HUES48 (cell line): ENCODE measurements around the gene MTHFSD.

ENCODE experiments used
- H3K27ac ChIP-seq: one replicate; pipeline ENCODE4 v1.7.0; 2013; ENCODE audit warnings: low read depth, low read length, inconsistent platforms
- H3K27me3 ChIP-seq: 2 replicates; pipeline ENCODE4 v1.6.1; 2013; ENCODE audit warnings: mild to moderate bottlenecking, low read length; ENCODE audit not compliant: control insufficient read depth, insufficient read depth
- H3K36me3 ChIP-seq: 2 replicates; pipeline ENCODE4 v1.6.1; 2013; ENCODE audit warnings: low read length; ENCODE audit not compliant: control insufficient read depth, insufficient read depth
- H3K4me1 ChIP-seq: 2 replicates; pipeline ENCODE4 v1.6.1; 2013; ENCODE audit warnings: mild to moderate bottlenecking, low read length; ENCODE audit not compliant: control insufficient read depth, insufficient read depth
- H3K4me3 ChIP-seq: 2 replicates; pipeline ENCODE4 v1.5.1; 2013; ENCODE audit warnings: mild to moderate bottlenecking, low read depth, low read length
- H3K9ac ChIP-seq: 2 replicates; pipeline ENCODE4 v1.6.1; 2013; ENCODE audit warnings: mild to moderate bottlenecking, low read depth, low read length, moderate library complexity
- H3K9me3 ChIP-seq: 2 replicates; pipeline ENCODE4 v1.6.1; 2013; ENCODE audit warnings: low read length; ENCODE audit not compliant: control insufficient read depth, insufficient read depth

MTHFSD gene

GRCh38 chr16:86508028-86508946, 46.7 kb downstream of the MTHFSD start:
- Histone ChIP-seq H3K4me1 (peaks cover 16% of the 10 kb centered on the region; the same call in 1 of the 2 replicates), H3K36me3 (no peaks in the 10 kb centered on the region), H3K9ac (no peak overlapping the region), H3K27me3 (peaks cover 100% of the 10 kb centered on the region), H3K27ac (no peak overlapping the region), H3K4me3 (peak overlapping the region; percentile 38), H3K9me3 (no peaks in the 10 kb centered on the region; the same call in 1 of the 2 replicates)

GRCh38 chr16:86507173-86508027, 47.6 kb downstream of the MTHFSD start:
- Histone ChIP-seq H3K4me1 (peaks cover 12% of the 10 kb centered on the region; the same call in 1 of the 2 replicates), H3K4me3 (0 out of 2 replicates have a peak overlapping the region, but pooled peaks have one; percentile 38), H3K9me3 (no peaks in the 10 kb centered on the region; the same call in 1 of the 2 replicates), H3K9ac (no peak overlapping the region), H3K27ac (no peak overlapping the region), H3K27me3 (peaks cover 100% of the 10 kb centered on the region), H3K36me3 (no peaks in the 10 kb centered on the region)

DNA sequence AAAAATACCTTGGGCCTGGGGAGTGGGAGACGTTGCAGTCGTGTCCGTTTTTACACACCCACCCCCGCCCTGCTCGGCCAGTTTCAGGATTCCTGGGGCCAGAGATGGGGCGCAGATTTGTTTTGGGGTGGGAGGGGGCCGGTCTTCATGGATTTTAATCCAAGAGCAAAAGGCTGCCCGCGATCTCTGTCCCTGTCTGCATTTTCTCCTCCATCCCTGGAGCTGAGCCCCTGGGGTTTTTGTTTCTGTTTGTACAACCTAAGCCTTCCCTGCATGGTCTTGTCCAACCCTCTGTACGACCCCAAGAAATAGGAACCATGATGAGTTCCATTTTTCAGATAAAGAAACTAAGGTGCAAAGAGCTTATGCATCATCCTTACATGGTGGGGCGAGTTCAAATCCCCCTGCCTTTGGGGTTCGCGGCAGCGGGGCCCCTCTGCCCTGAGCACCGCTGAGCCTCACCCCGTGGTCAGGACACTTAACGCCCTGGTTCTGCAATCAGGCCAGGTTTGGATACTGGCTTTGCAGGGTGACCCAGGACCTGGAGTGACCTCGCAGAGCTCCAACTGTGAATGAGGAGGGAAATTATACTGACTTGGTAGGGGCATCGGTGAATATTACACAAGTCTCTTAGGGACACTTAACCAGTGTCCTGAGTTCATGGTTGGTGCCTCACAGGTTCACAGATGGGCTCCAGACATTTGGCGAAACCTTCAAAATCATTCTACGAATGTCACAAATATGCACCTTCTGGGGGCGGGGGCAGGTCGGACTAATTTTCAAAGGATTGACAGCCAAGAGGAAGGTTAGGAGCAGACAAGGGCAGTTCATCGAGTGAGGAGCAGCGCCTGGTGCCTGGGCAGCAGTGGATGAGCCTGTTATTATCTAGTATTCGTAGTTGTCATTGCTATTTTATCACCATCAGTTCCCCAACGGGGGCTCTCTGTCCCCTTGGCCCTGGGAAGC, 48.9 kb downstream of the MTHFSD start:
- H3K9me3 ChIP-seq, result no peaks in the 10 kb centered on the region; the same call in 1 of the 2 replicates
- peaks cover 12% of the 10 kb centered on the region; the same call in 1 of the 2 replicates for H3K4me1 ChIP-seq
- H3K4me3 ChIP-seq, result no peak overlapping the region
- H3K27me3 ChIP-seq, result peaks cover 100% of the 10 kb centered on the region
- no peak overlapping the region for H3K27ac ChIP-seq
- no peaks in the 10 kb centered on the region for H3K36me3 ChIP-seq
- no peak overlapping the region for H3K9ac ChIP-seq

DNA sequence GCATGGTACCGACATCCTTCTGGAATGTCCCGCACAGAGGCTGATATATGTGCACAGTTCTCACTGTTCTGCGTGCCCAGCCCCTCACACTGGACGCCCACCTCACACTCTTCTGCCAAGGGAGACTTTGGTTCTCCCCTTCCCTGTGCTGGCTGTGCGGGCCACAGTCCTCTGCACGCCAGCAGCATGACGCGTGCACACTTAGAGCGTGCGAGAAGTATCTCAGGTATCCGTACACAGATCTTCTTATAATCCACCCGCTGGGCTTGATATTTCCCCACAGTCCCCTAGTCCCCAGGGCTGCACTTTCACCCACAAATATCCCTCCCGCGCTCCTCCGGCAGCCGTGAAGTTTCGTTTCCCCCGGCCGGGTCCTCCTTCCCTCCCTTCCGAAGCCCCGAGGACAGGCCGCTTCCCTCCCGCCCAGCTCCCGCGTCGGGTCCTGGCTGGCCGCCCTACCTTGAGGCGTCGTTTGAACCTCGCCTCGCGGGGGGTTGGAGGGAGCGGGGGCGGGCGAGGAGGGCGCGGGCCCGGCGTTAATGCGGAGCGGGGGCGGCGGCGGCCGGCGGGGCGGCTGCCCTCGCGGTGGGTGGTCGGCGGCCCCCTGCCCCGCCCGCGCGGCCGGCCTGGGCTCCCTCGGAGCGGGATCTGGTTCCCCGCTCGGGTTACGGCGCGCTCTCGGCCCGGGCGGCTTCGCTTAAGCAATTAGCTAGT, 49.7 kb downstream of the MTHFSD start:
- Histone ChIP-seq H3K27ac (no peak overlapping the region), H3K9ac (no peak overlapping the region), H3K4me3 (no peak overlapping the region), H3K9me3 (no peaks in the 10 kb centered on the region; the same call in 1 of the 2 replicates), H3K36me3 (no peaks in the 10 kb centered on the region), H3K27me3 (peaks cover 100% of the 10 kb centered on the region), H3K4me1 (peaks cover 10% of the 10 kb centered on the region; the same call in 1 of the 2 replicates)

DNA sequence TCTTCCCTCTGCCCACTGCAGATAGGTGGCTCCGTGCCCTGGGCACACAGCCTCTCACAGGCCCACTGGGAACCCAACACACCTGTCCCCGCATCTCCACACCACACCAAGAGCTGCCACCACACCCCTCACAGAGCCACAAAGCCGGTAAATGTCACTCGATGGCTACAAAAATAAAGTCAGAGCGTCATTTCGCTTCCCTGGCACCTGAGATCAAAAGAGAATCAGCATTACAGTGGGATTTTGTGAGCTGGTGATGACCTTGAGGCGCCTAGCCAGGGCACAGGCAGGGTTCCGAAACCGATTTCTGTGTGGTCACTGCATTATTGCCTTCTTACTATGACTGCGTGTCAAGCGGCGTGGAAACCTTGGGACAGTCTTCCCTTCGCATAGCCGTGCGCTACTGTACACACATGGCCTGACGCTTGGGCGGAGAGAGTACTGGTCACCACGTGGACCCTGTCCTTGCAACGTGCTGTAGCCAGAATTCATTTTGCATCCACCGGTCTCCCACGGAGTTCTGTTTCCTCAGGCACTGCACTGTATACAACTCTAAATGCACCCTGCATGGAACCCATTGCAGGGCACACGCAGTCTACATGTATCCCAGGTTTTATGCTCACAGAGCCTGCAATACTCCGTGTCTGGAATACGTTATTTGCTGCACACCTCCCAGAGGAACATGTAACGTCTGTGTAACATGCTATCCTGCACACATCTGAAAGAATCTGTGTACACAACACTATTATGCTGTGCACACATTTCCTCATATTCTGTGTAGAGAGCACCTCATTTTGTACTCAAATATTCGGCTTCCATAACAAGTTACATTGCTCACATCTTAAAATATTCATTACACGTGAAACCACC, 50.5 kb downstream of the MTHFSD start:
- H3K4me3 ChIP-seq, result no peak overlapping the region
- peaks cover 18% of the 10 kb centered on the region; the same call in 1 of the 2 replicates for H3K4me1 ChIP-seq
- H3K9ac ChIP-seq, result no peak overlapping the region
- no peaks in the 10 kb centered on the region; the same call in 1 of the 2 replicates for H3K9me3 ChIP-seq
- no peaks in the 10 kb centered on the region for H3K36me3 ChIP-seq
- no peak overlapping the region for H3K27ac ChIP-seq
- H3K27me3 ChIP-seq, result peaks cover 100% of the 10 kb centered on the region

DNA sequence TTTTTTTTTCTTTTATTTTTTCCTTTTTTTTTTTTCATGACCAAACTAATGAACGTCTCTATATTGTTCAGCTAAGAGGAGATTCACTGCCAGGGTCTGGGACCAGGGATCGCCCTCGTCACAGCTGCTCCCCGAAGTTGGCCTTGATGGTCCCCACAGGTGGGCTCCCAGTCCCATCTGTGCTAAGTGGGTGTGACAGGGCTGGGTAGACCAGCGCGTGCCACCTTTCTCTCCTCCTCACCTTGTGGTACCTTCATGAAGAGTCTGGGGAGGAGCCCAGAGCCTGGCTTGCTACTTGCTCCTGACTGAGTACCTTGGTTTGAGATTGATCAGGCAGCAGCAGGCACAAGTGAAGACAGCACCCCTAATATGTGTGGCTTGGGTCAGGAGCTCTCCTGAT, 51.2 kb downstream of the MTHFSD start:
- Histone ChIP-seq H3K27ac (no peak overlapping the region), H3K4me3 (no peak overlapping the region), H3K4me1 (peaks cover 17% of the 10 kb centered on the region; the same call in 1 of the 2 replicates), H3K9ac (no peak overlapping the region), H3K36me3 (no peaks in the 10 kb centered on the region), H3K27me3 (peaks cover 100% of the 10 kb centered on the region), H3K9me3 (no peaks in the 10 kb centered on the region; the same call in 1 of the 2 replicates)

DNA sequence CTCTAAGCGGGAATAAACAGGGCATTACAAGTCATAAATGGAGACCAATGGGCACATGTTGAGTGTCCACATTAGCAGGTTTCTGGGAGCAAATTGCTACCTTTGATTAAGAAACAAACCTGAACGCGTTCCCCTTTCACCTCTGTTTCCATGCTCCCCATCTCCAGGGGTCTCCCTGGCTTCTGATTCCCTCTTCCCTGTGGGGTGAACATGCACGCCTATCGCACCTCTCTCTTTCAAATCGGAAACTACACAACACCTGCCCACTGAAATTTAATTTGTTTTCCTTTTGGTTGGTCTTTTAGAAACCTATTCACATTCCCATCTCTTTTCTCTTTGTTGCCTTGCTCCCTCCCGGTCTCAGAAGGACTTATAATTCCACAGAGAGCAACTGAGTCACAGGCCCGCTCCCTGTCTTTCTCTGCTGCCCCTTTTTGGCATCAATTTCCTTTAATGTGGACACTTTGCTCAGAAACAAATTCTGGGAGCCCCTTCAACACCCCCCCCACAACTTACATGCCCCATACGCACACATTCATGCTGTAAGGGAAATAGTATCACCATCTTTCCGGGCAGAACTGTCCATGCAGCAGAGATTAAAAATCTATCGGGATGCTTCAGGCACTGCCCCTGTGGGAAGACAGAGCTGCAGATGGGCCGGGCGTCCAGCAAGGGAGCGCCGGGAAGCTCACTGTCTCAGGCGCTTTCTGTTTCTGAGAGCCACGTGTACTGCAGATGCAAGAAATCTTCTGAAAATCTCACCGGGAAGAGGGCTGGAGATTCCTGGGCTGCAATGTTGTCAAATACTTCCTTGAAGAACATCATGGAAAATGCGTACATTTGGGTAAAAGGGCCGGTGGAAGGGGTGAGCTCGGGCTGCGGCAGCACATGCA, 51.9 kb downstream of the MTHFSD start:
- Histone ChIP-seq H3K9ac (no peak overlapping the region), H3K4me1 (peaks cover 23% of the 10 kb centered on the region; the same call in 1 of the 2 replicates), H3K36me3 (no peaks in the 10 kb centered on the region), H3K27me3 (peaks cover 100% of the 10 kb centered on the region), H3K4me3 (no peak overlapping the region), H3K27ac (no peak overlapping the region), H3K9me3 (no peaks in the 10 kb centered on the region; the same call in 1 of the 2 replicates)

DNA sequence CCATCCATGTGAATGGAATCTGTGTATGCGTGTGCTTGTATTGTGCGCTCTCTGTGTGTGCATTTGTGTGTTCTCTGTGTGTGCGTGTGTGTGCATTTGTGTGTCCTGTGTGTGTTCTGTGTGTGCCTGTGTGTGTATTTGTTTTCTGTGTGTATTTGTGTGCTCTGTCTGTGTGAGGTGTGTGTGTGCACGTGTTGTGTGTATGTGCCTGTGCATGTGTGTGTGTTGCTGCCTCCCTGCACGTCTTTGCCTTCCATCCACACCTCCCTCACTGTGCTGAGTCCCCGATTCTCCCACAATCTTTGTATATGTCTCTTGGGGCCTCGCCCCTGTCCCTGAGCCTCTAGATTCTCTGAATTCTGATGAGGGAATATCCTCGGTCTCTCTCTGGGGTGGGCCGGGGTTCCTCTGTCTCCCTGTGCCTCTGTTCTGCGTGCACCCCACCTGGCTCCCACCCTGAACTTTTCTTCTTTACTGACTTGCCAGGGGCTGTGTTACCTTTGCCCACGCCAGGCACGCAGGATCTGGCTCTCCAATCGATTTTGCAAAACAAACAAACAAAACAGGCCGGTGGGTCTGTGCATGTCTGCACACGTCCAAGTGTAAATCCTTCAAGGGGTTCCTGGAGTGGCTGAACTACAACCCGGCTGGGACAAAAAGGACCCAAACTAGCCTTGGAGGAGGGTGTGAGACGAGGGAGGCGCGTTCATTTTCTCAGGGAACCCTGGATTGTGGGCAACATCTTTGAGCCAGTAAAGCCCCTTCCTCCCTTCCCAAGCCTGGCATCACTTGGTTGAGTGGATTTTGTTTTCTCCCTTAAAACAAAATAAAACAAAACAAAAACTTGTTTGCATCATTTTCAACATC, 52.8 kb downstream of the MTHFSD start:
- no peak overlapping the region for H3K4me3 ChIP-seq
- H3K36me3 ChIP-seq, result no peaks in the 10 kb centered on the region
- H3K9ac ChIP-seq, result no peak overlapping the region
- H3K4me1 ChIP-seq, result peaks cover 23% of the 10 kb centered on the region; the same call in 1 of the 2 replicates
- no peak overlapping the region for H3K27ac ChIP-seq
- peaks cover 100% of the 10 kb centered on the region for H3K27me3 ChIP-seq
- H3K9me3 ChIP-seq, result no peaks in the 10 kb centered on the region; the same call in 1 of the 2 replicates
